NK-92 (cell line): ENCODE results near the gene TTC39C.
"Not testable (repeated sequence)": the region's sequence is repeated elsewhere in the genome, so short reads cannot be mapped to it uniquely, and the experiment has no call there.

Experiments
- DNase-seq: peaks from one replicate; lab custom pipeline; 2025; ENCODE audit not compliant: unreplicated experiment; lab: John Stamatoyannopoulos, UW

The TTC39C gene

DNA sequence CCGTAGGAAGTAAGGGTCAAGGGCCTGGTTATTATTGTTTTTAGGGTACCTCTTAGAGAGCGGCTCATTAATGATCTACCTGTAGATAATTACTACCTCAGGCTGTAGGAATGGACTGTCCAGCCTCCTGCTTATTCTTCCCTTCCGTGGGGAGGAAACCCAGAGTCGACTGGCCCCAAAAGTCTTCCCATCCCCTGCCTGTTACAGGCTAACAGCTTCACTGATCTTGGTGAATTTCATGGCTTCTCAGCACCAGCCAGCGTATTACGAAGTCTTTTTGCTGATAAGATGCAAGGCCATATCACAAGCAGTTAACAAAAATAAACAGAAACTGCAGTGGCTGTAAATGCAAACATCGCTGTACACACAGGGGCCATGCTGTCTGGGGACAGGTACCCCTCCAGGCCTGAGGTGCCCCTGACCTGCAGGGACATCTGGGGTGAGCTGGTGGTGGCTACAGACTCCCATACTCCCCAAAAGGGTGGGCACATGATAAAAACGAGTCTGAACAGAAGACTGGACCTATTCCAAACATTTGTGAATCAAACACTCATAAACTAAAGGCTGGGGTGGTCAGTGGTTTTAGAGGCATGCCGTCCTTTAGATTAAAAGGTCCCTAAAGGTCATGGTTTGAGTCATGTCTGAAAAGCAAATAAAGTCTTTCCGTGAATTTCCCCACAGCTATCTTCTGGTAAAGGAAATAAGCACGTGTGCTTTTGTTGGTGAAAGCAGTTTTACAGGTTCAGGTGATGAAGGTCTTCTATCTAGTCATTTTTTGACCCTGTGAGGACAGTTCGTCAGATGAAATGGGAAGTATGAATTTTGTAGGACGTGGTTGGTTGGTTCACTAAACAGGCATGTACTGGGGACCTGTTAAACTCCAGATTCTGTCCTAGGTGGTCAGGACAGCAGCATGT, 36.7 kb downstream of the TTC39C start:
- no peak for DNase-seq

- DNase-seq = no peak
Measured at GRCh38 chr18:24052053-24052452, 37.5 kb downstream of the TTC39C start.

- no peak for DNase-seq
Measured at GRCh38 chr18:24053211-24053610, 38.7 kb downstream of the TTC39C start.

DNA sequence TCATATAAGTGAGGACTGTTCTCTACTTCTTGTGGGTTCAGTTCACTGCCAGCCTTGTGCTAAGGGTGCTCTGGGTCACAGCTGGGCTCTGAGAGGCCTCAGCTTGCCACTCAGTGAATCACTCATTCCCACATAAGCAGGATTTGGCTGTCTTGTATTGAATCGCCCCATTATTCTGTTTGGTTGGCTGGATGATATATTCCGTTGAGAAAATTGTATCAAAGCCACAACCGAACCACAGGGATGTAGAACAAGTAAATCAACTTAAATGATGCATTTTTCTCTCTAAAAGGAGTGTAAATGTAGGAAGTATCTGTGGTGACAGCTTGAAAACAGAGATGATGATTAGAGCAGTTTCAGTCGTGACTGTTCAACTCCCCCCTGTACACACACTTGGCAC, 39.6 kb downstream of the TTC39C start:
- DNase-seq = no peak

DNA sequence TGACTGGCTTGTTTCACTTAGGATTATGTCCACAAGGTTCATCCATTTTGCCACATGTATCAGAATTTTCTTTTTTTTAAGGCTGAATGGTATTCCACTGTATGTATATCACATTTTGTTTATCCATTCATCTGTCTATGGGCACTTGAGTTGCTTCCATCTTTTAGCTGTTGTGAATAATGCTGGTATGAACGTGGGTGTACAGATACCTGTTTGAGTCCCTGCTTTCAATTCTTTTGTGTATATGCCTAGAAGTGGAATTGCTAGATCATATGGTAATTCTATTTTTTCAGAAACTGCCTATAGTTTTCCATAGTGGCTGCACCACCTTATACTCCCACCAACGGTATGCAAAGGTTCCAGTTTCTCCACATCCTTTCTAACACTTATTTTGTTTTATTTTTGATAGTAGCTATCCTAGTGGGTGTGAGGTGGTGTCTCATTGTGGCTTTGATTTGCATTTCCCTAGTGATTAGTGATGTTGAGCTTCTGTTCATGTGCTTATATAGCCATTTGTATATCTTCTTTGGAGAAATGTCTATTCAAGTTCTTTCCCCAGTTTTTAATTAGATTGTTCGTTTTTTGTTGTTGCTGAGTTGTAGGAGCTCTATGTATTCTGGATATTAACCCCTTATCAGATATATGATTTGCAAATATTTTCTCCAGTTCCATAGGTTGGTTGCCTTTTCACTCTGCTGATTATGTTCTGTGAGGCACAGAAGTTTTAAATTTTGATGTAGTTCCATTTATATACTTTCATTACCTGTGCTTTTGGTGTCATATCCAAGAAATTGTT, 40.7 kb downstream of the TTC39C start:
- DNase-seq = no peak

- DNase-seq = no peak
Measured at GRCh38 chr18:24055878-24056277, 41.3 kb downstream of the TTC39C start.

DNA sequence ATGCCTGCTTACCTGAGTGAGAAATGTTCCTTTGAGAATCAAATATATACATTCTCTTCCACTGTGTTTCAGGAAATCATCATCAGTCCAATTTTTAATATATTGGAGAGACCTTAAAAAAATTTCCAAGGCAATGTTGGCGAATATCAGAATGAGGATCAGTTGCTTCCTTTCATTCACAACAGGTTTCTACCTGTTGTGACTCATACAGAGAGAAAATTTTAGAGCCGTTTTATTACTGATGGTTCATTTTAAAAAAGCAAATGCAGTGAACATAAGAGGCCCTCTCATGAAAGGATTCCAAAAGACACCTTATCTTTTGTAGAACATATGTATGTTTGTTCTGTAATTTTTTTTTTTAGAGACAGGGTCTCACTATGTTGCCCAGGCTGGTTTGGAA, 42.0 kb downstream of the TTC39C start:
- DNase-seq = no peak

DNA sequence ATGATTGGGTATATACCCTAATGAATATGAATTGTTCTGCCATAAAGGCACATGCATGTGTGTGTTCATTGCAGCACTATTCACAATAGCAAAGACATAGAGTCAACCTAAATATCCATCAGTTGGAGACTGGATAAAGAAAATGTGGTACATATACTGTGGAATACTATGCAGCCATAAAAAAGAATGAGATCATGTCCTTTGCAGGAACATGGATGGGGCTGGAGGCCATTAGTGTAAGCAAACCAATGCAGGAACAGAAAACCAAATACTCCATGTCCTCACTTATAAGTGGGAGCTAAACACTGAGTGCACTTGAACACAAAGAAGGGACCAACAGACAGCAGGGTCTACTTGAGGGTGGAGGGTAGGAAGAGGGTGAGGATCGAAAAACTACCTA, 43.2 kb downstream of the TTC39C start:
- DNase-seq = no peak

DNA sequence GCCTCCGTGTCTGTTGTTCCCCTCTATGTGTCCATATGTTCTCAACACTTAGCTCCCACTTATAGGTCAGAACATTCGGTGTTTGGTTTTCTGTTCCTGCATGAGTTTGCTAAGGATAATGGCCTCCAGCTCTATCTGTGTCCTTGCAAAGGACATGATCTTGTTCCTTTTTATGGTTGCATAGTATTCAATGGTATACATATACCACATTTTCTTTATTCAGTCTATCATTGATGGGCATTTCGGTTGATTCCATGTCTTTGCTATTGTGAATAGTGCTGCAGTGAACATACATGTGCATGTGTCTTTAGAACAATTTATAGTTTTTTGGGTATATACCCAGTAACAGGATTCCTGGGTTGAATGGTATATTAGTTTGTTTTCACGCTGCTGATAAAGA, 44.8 kb downstream of the TTC39C start:
- DNase-seq = not testable (repeated sequence)

DNA sequence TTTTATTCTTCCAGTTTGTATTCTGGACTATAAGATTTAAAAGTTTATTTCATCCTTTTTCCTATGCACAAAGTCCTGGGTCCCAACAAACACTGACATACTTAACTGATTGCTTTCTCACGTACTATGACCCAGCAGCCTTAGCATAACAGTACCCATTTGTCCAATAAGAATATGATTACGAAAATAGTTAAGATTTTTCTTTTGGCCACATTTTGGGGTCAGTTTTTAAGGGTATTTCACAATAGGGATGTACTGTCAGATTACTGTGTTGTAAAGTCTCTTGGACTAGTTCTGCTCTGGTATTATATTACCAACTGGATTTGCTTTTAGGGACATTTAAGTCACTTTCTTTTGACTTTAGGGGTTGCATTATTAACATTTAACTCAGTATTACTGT, 46.1 kb downstream of the TTC39C start:
- no peak for DNase-seq

DNA sequence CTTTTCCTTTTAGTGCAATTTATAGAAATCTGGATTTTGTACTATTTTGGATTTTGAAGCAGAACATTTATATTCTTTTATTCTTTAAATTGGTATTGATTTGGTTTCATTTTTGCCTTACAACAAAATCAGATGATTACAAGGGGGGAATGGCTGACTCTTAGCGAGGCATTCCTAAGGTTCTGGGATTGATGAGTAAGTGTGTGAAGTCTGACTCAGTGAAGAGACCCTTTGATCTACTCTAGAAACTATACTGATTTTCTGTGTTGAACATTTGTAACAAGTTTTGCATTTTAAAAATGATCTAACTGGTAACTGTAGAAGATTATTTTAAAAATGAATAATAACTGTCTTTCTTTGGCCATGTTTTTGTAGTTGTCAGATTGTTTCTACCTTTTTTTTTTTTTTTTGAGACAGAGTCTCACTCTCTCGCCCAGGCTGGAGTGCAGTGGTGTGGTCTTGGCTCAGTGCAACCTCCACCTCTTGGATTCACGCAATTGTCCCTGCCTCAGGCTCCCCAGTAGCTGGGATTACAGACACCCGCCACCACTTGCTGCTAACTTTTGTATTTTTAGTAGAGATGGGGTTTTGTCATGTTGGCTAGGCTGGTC, 48.7 kb downstream of the TTC39C start:
- DNase-seq = no peak

- no peak for DNase-seq
Measured at GRCh38 chr18:24064391-24065100, 50.0 kb downstream of the TTC39C start.

DNA sequence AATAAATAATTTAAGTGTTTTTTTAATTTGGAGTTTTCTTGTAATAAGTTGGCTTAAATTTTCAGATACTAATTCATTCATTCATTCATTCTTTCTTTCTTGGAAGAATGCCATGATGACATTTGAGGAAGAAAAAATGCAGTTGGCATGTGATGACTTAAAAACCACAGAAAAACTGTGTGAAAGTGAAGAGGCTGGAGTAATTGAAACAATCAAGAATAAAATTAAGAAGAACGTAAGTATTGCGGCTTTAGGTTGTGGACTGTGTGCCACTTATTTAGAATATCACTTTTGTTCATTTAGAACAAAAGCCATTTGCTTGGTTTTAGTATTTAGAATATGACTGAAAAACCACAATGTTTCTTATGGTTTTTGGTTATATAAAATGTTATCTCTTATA, 51.4 kb downstream of the TTC39C start:
- DNase-seq = no peak

DNA sequence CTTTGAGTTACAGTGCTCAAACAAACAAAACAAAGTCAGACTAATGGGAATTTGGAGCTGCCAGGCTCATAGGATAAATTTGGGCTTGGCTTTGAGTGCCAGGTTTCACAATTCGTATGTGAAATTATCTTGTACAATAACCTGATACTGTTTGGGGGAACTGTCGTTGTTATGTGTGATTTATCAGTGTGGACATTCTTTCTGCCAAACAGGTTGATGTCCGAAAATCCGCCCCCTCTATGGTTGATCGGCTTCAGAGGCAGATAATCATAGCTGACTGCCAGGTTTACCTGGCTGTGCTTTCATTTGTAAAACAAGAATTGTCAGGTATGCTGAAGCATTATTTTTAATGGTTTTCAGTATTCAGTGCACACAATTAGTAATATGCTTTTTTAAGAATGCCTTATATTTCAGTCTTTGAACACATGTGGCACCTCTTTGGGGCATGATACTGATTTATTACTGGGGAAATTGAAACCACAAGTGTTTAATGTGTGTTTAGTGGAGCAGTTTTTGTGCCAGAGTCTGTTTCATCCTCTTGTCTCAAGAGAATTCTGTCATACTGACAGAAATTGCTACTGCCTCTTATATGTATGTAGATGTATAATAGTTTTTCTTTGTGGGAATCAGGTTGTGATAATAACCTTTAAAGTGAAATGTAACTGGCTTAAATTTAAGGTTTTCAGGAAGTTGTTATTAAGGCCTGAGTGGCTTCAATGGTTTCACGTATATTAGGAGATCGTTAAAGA, 54.6 kb downstream of the TTC39C start:
- DNase-seq = no peak

DNA sequence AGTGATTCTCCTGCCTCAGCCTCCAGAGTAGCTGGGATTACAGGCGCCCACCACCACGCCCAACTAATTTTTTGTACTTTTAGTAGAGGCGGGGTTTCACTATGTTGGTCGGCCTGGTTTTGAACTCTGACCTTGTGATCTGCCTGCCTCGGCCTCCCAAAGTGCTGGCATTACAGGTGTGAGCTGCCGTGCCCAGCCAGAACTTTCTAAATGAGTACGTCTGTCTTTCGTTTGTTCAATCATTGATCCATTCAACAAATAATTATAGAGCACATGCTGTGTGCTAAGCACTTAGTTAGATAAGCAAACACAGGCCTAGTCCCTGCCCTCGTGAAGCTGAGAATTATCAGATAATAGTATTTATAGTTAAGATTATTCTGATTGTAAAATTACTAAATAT, 56.5 kb downstream of the TTC39C start:
- no peak for DNase-seq

DNA sequence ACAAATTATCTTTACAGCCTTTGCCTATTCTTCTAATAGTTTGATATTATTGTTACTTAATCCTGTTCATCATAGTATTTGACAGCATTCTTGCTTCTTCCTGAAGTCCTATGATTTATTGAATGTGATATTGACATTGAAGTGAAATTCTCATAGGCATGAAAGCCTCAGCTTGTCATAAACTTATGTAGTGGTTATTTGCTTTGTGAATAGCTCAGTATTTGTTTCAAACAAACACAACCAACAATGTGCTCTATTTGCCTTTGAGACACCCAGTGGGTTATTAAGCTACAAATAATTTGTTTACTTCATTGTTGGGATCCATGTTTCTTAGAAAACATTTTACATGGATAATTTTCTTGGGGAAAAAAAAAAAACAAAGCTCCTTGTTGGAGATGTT, 57.2 kb downstream of the TTC39C start:
- DNase-seq = no peak

DNA sequence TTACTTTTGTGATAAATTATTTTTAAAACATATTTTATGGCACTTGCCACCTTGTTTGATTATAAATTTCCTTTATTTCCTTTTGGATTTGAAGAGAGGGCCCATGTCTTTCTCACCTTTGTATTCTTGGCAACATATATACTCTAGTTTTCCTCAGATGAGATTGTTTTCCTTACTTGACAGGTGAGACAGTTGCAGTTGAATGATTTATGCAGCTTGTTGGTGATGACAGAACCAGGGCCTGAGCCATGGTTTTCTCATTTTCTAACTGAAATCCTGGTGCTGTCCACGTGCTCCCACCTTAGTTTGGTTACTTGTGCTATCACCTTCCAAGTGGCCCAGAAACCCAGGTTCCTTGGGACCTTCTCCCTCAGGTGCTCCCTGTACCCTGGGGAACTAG, 58.2 kb downstream of the TTC39C start:
- no peak for DNase-seq

DNA sequence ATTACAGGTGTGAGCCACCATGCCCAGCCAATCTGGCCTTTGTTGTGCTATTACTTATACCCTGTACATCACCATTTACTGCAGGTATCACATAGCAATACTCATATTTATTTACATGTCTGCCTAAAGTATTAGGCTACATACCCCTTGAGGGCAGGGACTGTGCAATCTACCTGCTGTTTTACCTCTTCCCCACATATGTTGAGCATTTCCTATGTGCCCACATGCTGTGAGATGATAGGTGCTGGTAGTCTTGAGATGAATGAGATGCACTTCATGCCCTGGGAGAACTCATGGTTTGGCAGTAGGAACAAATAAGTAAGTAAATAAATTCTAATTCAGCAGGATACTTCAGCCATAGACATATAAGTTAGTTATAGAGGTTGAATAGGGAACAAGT, 59.2 kb downstream of the TTC39C start:
- no peak for DNase-seq

- DNase-seq = not testable (repeated sequence)
Measured at GRCh38 chr18:24074757-24075156, 60.2 kb downstream of the TTC39C start.

GRCh38 chr18:24075767-24076597, 61.4 kb downstream of the TTC39C start:
- DNase-seq = no peak
